CD4-positive, alpha-beta T cell treated with Interleukin-10 for 1 hour (primary cell): ENCODE data around the gene P2RX2.
A peak's percentile ranks its signal among the peaks of the same experiment; 100 is the strongest.

Experiments used
- DNase-seq: peaks from one replicate; pipeline ENCODE4 v3.0.0-alpha.2; 2020

The P2RX2 gene

GRCh38 chr12:132604151-132604618, 14.4 kb upstream of the P2RX2 start:
- DNase-seq: no peak

DNA sequence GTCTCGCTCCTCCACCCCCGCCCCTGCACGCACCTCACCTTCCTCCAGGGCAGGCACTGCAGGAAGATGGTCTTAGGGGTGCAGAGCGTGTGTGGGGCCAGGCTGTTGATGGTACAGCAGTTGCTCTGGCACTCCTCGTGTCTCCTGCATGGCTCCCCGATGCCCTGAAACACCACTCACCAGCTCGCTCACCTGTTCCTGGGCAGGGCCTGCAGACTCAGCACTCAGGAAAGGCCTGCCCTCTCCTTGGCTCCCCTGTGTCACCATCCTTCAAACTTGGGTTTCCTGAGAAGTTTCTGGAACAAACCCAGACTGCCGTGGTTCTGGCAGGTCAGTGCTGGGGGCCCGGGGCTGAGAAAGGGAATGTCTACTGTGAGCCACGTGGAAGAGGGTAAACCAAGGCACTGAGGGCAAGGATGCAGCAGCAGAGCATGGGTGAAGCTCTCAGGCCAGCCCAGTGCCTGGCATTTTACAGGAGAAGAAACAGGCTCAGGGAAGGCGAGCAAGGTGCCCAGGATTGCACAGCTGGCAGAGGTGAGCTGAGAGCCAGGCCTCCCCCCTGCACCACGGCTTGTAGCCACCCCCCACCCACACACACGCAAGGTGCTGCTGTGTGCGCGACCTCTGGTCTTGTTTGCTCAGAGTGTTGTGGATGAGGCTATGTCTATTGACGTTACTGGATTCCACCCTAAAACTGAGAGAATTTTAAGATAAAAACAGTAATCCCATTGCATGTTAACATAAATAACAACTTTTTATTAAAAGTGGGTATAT, 13.7 kb upstream of the P2RX2 start:
- DNase-seq: no peak

DNA sequence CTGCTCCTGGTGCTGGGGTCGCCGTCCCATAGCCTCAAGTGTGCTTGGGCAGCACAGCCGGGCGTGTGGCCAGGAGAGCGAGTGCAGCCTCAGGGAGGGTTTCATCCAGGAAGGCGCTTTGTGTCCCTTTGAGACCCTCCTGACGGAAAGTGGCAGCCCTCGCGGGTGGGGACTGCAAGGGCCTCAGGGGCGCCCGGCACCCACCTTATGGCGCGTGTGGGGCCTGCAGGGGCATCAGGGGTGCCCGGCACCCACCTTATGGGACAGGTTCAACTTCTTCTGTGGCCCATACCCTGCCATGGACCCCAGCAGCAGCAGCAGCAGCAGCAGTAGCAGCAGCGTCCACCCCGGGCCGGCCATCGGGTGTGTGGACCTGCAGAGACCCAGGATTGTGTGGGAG, 12.7 kb upstream of the P2RX2 start:
- no peak for DNase-seq

GRCh38 chr12:132606466-132606865, 12.1 kb upstream of the P2RX2 start:
- DNase-seq: no peak

GRCh38 chr12:132606927-132607326, 11.6 kb upstream of the P2RX2 start:
- DNase-seq: no peak

GRCh38 chr12:132608231-132609171, 10.1 kb upstream of the P2RX2 start:
- no peak for DNase-seq

DNA sequence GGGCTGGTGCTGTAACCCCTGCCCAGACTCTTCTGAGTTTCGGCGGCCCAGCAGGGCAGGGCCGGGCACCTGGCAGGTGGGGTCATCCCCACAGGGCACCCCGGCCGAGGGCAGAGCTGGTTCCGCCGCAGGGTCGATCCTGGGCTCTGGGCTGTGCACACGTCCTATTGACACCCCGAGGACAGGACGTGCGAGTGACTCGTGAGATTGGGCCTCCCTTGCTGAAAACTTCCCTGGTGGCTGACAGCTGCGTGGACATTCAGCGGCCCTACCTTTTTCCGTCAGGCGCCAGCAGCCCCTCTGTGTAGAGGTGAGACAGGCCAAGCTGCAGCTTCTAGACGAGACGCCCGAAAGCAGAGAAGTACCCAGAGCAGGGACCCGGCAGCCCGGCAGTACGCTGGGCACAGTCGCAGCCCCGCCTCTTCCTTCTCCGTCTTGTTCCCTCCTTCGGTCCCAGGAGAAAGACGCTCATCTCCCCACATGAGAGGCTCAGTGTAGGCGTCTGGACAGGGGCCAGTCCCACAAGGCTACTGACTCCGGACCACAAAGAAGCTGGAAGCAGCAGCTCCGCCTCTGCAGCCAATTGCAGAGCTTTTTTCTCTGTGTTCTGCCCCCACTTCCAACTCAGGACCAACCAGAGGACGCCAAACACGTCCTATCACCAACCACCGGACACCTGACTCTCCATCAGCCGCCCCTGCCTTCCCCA, 8.4 kb upstream of the P2RX2 start, which contains the start of gene LRCOL1:
LRCOL1 (minus strand) TSS at position 532 of the 709 bp plus-strand sequence. CDS start 4,331 bp downstream, outside the sequence.
- DNase-seq: no peak

DNA sequence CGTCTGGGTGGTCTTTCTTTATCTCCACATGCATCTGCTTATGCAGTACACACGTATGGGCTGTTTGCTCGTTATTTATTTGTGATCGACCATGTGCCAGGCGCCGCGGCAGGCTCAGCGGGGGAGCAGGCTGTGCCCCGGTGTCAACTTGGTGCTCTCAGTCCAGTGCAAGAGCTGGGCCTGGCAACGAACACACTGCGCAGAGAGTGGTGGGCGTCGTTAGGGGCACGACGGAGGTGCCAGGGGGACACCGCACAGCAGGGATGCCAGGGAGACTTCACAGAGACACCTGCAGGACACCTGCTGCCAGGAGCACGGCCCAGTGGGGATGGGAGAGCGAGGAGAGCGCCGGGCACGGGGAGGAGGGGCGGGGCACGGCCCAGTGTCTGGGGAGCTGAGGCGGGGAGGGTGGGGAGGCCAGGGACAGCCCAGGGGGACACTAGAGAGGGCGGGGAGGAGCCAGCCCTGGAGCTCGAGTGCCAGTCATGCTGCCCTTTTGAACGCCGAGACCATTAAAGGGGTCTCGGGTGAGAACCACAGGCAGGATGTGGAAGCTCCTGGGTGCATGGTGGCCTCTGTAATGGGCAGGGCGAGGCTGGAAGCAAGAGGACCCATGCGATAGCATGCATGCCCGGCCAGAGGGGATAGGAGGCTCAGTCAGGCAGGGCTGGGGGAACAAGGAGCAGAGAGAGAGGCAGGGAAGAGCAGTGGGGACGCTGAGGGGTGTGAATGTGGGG, 7.5 kb upstream of the P2RX2 start:
- no peak for DNase-seq

- DNase-seq: no peak
Measured at GRCh38 chr12:132611620-132612019, 7.0 kb upstream of the P2RX2 start.

GRCh38 chr12:132614029-132614428, 4.5 kb upstream of the P2RX2 start:
- no peak for DNase-seq

DNA sequence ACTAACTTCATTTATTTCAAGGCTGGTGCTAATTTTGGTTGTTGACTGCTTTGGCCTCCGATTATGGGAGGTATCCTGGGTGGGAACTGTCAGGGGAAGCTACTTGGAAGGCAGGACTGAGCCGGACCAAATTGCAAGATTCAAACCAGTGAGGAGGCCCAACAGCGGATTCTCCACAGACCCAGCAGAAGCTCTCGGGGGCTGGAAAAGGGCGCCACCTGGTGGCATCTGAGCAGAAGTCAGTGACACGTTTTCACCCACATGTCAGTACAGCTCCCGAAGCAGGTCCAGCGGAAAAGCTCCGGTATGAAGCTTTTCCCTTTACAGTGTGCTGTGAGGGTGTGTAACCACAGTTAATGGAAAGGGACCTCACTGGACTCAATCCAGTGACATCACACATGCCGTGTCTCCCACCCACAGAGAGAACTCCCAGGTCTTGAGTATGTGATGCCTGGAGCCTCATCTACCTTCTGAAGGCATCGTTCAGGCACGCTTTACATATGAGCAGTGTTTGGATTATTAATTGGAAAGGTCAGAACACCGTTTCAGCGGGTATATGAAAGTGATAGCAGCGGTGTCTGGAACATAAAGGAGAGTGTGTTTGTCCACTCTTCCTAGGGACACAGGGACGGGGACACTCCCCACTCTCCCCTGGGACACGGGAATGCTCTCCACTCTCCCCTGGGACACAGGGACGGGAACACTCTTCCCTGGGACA, 3.6 kb upstream of the P2RX2 start:
- peak; percentile 81 for DNase-seq

DNA sequence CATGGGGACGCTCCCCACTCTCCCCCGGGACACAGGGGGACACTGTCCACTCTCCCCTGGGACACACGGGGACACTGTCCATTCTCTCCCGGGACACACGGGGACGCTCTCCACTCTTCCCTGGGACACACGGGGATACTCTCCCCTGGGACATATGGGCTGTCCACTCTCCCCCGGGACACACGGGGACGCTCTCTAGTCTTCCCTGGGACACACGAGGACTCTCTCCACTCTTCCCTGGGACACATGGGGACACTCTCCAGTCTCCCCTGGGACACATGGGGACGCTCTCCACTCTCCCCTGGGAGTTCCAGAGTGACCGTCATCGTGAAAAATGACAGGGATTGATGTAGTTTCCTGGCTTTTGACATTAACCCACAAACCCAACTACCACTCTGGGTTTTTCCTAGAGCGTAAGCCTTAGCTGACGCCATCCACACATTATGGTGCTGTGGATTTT, 3.0 kb upstream of the P2RX2 start:
- no peak for DNase-seq

GRCh38 chr12:132617135-132617701, 1.4 kb upstream of the P2RX2 start:
- DNase-seq: no peak

- DNase-seq: no peak
Measured at GRCh38 chr12:132617822-132618682, 524 bp upstream of the P2RX2 start.

GRCh38 chr12:132619071-132619385, 452 bp downstream of the P2RX2 start:
- DNase-seq: no peak

- no peak for DNase-seq
Measured at GRCh38 chr12:132619386-132620112, 973 bp downstream of the P2RX2 start.

DNA sequence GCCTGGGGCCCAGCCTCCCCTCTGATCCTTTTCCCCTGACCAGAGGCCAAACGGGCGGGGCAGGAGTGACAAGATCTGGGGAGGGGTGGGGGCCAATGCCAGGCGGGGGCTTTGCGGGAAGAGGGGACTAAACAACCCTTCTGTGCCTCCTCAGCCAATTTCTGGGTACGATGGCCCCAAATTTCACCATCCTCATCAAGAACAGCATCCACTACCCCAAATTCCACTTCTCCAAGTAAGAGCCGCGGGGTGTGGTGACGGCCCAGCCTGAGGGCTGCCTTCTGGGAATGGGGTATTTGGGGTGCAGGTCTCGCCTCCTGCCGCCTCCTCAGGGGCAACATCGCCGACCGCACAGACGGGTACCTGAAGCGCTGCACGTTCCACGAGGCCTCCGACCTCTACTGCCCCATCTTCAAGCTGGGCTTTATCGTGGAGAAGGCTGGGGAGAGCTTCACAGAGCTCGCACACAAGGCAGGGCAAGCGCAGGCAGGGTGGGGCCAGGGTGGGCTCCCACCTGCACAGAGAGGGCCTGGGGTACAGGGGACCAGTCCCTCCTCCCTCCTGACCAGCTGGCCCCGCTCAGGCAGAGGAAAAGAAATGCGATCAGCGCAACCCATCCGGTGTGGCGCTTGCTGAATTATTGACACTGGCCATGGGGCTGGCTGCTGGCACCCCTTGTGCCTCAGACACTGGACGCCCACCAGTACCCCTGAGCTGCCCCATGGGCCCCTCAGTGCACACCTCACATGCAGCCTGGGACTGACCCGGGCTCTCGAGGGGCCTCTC, 1.7 kb downstream of the P2RX2 start:
- DNase-seq: no peak

GRCh38 chr12:132620899-132621656, 2.5 kb downstream of the P2RX2 start:
- no peak for DNase-seq
